ENCODE measurements around the gene CA10.

CA10 gene

DNA sequence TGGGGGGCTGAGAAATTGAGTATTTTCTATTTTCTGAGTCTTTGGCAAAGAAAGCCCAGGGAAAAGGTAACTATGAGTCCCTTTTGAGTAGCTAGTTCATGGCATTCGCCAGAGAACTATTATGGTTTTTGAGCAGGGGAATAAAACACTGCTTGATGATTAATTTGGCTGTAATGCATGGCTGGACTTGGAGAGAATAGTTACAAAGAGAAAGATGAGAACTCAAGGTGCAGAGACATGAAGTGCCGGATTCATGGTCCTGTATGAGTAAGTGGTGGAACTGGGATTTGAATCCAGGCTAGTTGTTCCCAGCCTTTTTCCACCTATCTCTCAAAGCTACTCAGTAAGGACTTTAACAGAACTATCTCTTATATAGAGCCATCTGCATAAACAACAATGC lies 266.6 kb downstream of the CA10 start:
- H3K4me3 ChIP-seq (ENCODE audit: low read depth, low read length, poor library complexity, severe bottlenecking) = no peak overlapping the region
- no peaks in the 10 kb centered on the region for H3K9me2 ChIP-seq (ENCODE audit: low read depth, low read length)
- no peak overlapping the region for H2AFZ ChIP-seq (ENCODE audit: low read length)
- H3K27ac ChIP-seq (ENCODE audit: low read depth, low read length, poor library complexity, severe bottlenecking) = no peak overlapping the region
- no peak overlapping the region for H3K4me2 ChIP-seq (ENCODE audit: low read length)
- H3K9ac ChIP-seq (ENCODE audit: low read length) = no peak overlapping the region
- H3K4me1 ChIP-seq (ENCODE audit: insufficient read depth, low read length, severe bottlenecking) = no peaks in the 10 kb centered on the region
- no peaks in the 10 kb centered on the region for H3K36me3 ChIP-seq (ENCODE audit: insufficient read depth, low read length)
- no peaks in the 10 kb centered on the region for H3F3A ChIP-seq (ENCODE audit: insufficient read depth, low read length)
- TF ChIP-seq, protein P1, sequence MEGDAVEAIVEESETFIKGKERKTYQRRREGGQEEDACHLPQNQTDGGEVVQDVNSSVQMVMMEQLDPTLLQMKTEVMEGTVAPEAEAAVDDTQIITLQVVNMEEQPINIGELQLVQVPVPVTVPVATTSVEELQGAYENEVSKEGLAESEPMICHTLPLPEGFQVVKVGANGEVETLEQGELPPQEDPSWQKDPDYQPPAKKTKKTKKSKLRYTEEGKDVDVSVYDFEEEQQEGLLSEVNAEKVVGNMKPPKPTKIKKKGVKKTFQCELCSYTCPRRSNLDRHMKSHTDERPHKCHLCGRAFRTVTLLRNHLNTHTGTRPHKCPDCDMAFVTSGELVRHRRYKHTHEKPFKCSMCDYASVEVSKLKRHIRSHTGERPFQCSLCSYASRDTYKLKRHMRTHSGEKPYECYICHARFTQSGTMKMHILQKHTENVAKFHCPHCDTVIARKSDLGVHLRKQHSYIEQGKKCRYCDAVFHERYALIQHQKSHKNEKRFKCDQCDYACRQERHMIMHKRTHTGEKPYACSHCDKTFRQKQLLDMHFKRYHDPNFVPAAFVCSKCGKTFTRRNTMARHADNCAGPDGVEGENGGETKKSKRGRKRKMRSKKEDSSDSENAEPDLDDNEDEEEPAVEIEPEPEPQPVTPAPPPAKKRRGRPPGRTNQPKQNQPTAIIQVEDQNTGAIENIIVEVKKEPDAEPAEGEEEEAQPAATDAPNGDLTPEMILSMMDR (IDR thresholded peaks at IDR 0.05; ENCODE audit: low read length) = no peak
- no peak for TF ChIP-seq EZH2 (IDR thresholded peaks at IDR 0.05; ENCODE audit: borderline replicate concordance, low read length)
- no peaks in the 10 kb centered on the region for H3K79me2 ChIP-seq (ENCODE audit: insufficient read depth, low read length)
- H3K9me3 ChIP-seq (ENCODE audit: low read length) = no peaks in the 10 kb centered on the region
- no peaks in the 10 kb centered on the region for H4K20me1 ChIP-seq (ENCODE audit: insufficient read depth, low read length)
- H3K27me3 ChIP-seq (ENCODE audit: insufficient read depth, low read length) = no peaks in the 10 kb centered on the region

DNA sequence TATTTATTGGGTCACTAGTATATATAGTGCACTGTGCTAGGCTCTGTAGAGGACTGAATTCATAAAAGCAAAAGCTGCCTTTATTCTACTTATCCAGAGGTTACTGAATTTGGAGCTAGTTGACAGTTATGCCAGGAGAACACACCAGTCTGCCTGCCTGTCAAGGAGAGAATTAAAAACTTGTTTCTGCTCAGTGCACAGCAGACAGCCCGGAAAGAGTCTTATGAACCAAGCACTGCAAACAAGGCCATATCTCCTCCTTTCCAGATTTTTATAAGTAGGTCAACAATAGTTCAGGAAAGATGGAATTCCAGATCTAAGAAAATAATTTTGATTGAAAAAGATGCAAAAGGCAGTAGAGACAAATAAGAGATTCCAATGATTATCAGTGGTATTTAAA lies 267.8 kb downstream of the CA10 start:
- TF ChIP-seq EZH2 (IDR thresholded peaks at IDR 0.05; ENCODE audit: borderline replicate concordance, low read length) = no peak
- TF ChIP-seq, protein P1 (IDR thresholded peaks at IDR 0.05; ENCODE audit: low read length) = no peak
- Histone ChIP-seq H3F3A (ENCODE audit: insufficient read depth, low read length) (no peaks in the 10 kb centered on the region), H3K4me2 (ENCODE audit: low read length) (no peak overlapping the region), H3K4me3 (ENCODE audit: low read depth, low read length, poor library complexity, severe bottlenecking) (no peak overlapping the region), H3K27ac (ENCODE audit: low read depth, low read length, poor library complexity, severe bottlenecking) (no peak overlapping the region), H3K27me3 (ENCODE audit: insufficient read depth, low read length) (no peaks in the 10 kb centered on the region), H3K9me3 (ENCODE audit: low read length) (no peaks in the 10 kb centered on the region), H4K20me1 (ENCODE audit: insufficient read depth, low read length) (no peaks in the 10 kb centered on the region), H3K4me1 (ENCODE audit: insufficient read depth, low read length, severe bottlenecking) (no peaks in the 10 kb centered on the region), H2AFZ (ENCODE audit: low read length) (no peak overlapping the region), H3K36me3 (ENCODE audit: insufficient read depth, low read length) (no peaks in the 10 kb centered on the region), H3K9ac (ENCODE audit: low read length) (no peak overlapping the region), H3K79me2 (ENCODE audit: insufficient read depth, low read length) (no peaks in the 10 kb centered on the region), H3K9me2 (ENCODE audit: low read depth, low read length) (no peaks in the 10 kb centered on the region)

DNA sequence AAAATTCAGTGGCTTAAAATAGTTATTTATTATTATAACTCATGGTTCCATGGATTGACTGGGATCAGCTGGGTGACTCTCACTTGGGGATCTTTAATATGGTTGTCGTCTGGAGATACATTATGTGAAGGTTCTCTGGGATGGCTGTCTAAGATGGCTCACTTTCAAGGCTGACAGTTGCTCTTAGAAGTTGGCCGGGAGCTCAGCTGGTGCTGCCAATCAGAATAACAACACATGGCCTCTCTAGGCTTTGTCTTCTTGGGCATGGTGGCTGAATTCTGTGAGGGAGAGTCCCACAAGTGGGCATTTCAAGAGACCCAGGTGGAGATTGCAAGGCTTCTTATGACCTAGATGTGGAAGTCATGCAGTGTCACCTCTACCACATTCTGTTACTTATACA lies 269.7 kb downstream of the CA10 start:
- H3F3A ChIP-seq (ENCODE audit: insufficient read depth, low read length) = no peaks in the 10 kb centered on the region
- no peaks in the 10 kb centered on the region for H3K9me3 ChIP-seq (ENCODE audit: low read length)
- no peaks in the 10 kb centered on the region for H3K79me2 ChIP-seq (ENCODE audit: insufficient read depth, low read length)
- H4K20me1 ChIP-seq (ENCODE audit: insufficient read depth, low read length) = no peaks in the 10 kb centered on the region
- H3K27me3 ChIP-seq (ENCODE audit: insufficient read depth, low read length) = no peaks in the 10 kb centered on the region
- H3K4me2 ChIP-seq (ENCODE audit: low read length) = no peak overlapping the region
- no peaks in the 10 kb centered on the region for H3K4me1 ChIP-seq (ENCODE audit: insufficient read depth, low read length, severe bottlenecking)
- no peak for TF ChIP-seq EZH2 (IDR thresholded peaks at IDR 0.05; ENCODE audit: borderline replicate concordance, low read length)
- TF ChIP-seq, protein P1 (IDR thresholded peaks at IDR 0.05; ENCODE audit: low read length) = no peak
- H3K9ac ChIP-seq (ENCODE audit: low read length) = no peak overlapping the region
- H3K4me3 ChIP-seq (ENCODE audit: low read depth, low read length, poor library complexity, severe bottlenecking) = no peak overlapping the region
- no peak overlapping the region for H3K27ac ChIP-seq (ENCODE audit: low read depth, low read length, poor library complexity, severe bottlenecking)
- no peaks in the 10 kb centered on the region for H3K36me3 ChIP-seq (ENCODE audit: insufficient read depth, low read length)
- H2AFZ ChIP-seq (ENCODE audit: low read length) = no peak overlapping the region
- no peaks in the 10 kb centered on the region for H3K9me2 ChIP-seq (ENCODE audit: low read depth, low read length)
